H9 (cell line): ENCODE results near the gene PFDN4. TPM values are rescaled to one million over a fixed set of nuclear protein-coding genes. Genes with fewer than 3 reads are reported as not detected.

Experiments
- DNase-seq: peaks from one replicate; pipeline ENCODE4 v3.0.0-alpha.2; 2017
- H2AFZ ChIP-seq: one replicate; pipeline ENCODE4 v1.6.1; 2013; ENCODE audit warnings: mild to moderate bottlenecking, low read length, control low read depth, moderate library complexity
- H2AK5ac ChIP-seq: 2 replicates; pipeline ENCODE4 v1.6.1; 2013; ENCODE audit warnings: low read length, control low read depth, mixed read lengths; ENCODE audit not compliant: insufficient read length
- H2BK120ac ChIP-seq: one replicate; pipeline ENCODE4 v1.6.1; 2013; ENCODE audit warnings: low read depth, mild to moderate bottlenecking, low read length, control low read depth, inconsistent platforms; ENCODE audit not compliant: poor library complexity, severe bottlenecking
- H2BK12ac ChIP-seq: 2 replicates; pipeline ENCODE4 v1.6.1; 2013; ENCODE audit warnings: low read length, control low read depth, mixed read lengths, low read depth; ENCODE audit not compliant: insufficient read length
- H2BK15ac ChIP-seq: 2 replicates; pipeline ENCODE4 v1.6.1; 2013; ENCODE audit warnings: low read depth, low read length, control low read depth
- H2BK20ac ChIP-seq: one replicate; pipeline ENCODE4 v1.6.1; 2013; ENCODE audit warnings: low read depth, mild to moderate bottlenecking, low read length, control low read depth, inconsistent platforms; ENCODE audit not compliant: poor library complexity, severe bottlenecking
- H2BK5ac ChIP-seq: 2 replicates; pipeline ENCODE4 v1.6.1; 2013; ENCODE audit warnings: low read length, control low read depth, mixed read lengths; ENCODE audit not compliant: insufficient read length
- H3K14ac ChIP-seq: 2 replicates; pipeline ENCODE4 v1.6.1; 2013; ENCODE audit warnings: low read length, control low read depth; ENCODE audit not compliant: insufficient read depth
- H3K18ac ChIP-seq: 2 replicates; pipeline ENCODE4 v1.6.1; 2013; ENCODE audit warnings: low read depth, mild to moderate bottlenecking, mixed read lengths, low read length, control low read depth; ENCODE audit not compliant: insufficient read length
- H3K23ac ChIP-seq: 2 replicates; pipeline ENCODE4 v1.6.1; 2013; ENCODE audit warnings: low read length, control low read depth, mixed read lengths, low read depth; ENCODE audit not compliant: insufficient read length
- H3K23me2 ChIP-seq: 2 replicates; pipeline ENCODE4 v1.6.1; 2013; ENCODE audit warnings: low read depth, mild to moderate bottlenecking, mixed read lengths, low read length, control low read depth; ENCODE audit not compliant: insufficient read length, poor library complexity, severe bottlenecking
- H3K27ac ChIP-seq: 2 replicates; pipeline ENCODE4 v1.5.1; 2013; ENCODE audit warnings: low read length, control low read depth, mixed read lengths, low read depth; ENCODE audit not compliant: insufficient read length
- H3K27me3 ChIP-seq: 2 replicates; pipeline ENCODE4 v1.6.1; 2013; ENCODE audit warnings: low read length, control low read depth, inconsistent platforms; ENCODE audit not compliant: insufficient read depth
- H3K4ac ChIP-seq: 2 replicates; pipeline ENCODE4 v1.6.1; 2013; ENCODE audit warnings: low read depth, mild to moderate bottlenecking, control low read depth, inconsistent platforms, low read length, moderate library complexity
- H3K4me1 ChIP-seq: 2 replicates; pipeline ENCODE4 v1.6.1; 2013; ENCODE audit warnings: low read length, control low read depth, inconsistent platforms; ENCODE audit not compliant: insufficient read depth
- H3K4me2 ChIP-seq: 2 replicates; pipeline ENCODE4 v1.6.1; 2013; ENCODE audit warnings: low read length, control low read depth, mixed read lengths; ENCODE audit not compliant: insufficient read length, insufficient read depth
- H3K56ac ChIP-seq: 2 replicates; pipeline ENCODE4 v1.6.1; 2013; ENCODE audit warnings: low read depth, mild to moderate bottlenecking, mixed read lengths, low read length, control low read depth; ENCODE audit not compliant: insufficient read length
- H3K79me1 ChIP-seq: 2 replicates; pipeline ENCODE4 v1.6.1; 2013; ENCODE audit warnings: low read depth, mild to moderate bottlenecking, moderate library complexity, low read length, control low read depth, inconsistent platforms; ENCODE audit not compliant: insufficient read depth, poor library complexity, severe bottlenecking
- H3K79me2 ChIP-seq: 2 replicates; pipeline ENCODE4 v1.6.1; 2013; ENCODE audit warnings: low read length, control low read depth, inconsistent platforms; ENCODE audit not compliant: insufficient read depth
- H3K9ac ChIP-seq: 2 replicates; pipeline ENCODE4 v1.6.1; 2013; ENCODE audit warnings: low read length, control low read depth, mixed read lengths; ENCODE audit not compliant: insufficient read length; ENCODE audit errors: extremely low read depth
- H3K9me3 ChIP-seq: one replicate; pipeline ENCODE4 v1.6.1; 2013; ENCODE audit warnings: low read depth, low read length, inconsistent platforms; ENCODE audit not compliant: control insufficient read depth
- H3T11ph ChIP-seq: one replicate; pipeline ENCODE4 v1.6.1; 2013; ENCODE audit warnings: mild to moderate bottlenecking, low read length, control low read depth, inconsistent platforms
- H4K20me1 ChIP-seq: one replicate; pipeline ENCODE4 v1.6.1; 2013; ENCODE audit not compliant: control insufficient read depth, insufficient read length, insufficient read depth
- H4K5ac ChIP-seq: 2 replicates; pipeline ENCODE4 v1.6.1; 2013; ENCODE audit warnings: low read depth, mild to moderate bottlenecking, mixed read lengths, low read length, control low read depth; ENCODE audit not compliant: insufficient read length
- H4K8ac ChIP-seq: replicated peaks from 2 replicates; pipeline ENCODE4 v1.6.1; 2013; ENCODE audit warnings: low read length, control low read depth, mixed read lengths, low read depth; ENCODE audit not compliant: insufficient read length
- H4K91ac ChIP-seq: 2 replicates; pipeline ENCODE4 v1.6.1; 2013; ENCODE audit warnings: low read depth, mild to moderate bottlenecking, moderate library complexity, mixed read lengths, low read length, control low read depth; ENCODE audit not compliant: insufficient read length
- H3K27ac Mint-ChIP-seq, 3 experiments: 2 replicates in 2 of 3; 3 replicates in 1 of 3; pipeline ENCODE4 v1.8.0; 2020 to 2021; ENCODE audit warnings: mixed read lengths in 3 of 3, mild to moderate bottlenecking in 1 of 3, moderate library complexity in 1 of 3
- H3K27me3 Mint-ChIP-seq: 2 replicates; pipeline ENCODE4 v1.8.0; 2021; ENCODE audit warnings: low read depth, mild to moderate bottlenecking, moderate library complexity, mixed read lengths
- H3K36me3 Mint-ChIP-seq, 3 experiments: 2 replicates in 2 of 3; 3 replicates in 1 of 3; pipeline ENCODE4 v1.8.0; 2020 to 2021; ENCODE audit warnings: low read depth in 3 of 3, mixed read lengths in 3 of 3; ENCODE audit not compliant: insufficient read depth in 1 of 3
- H3K4me1 Mint-ChIP-seq, 2 experiments: 2 replicates each; pipeline ENCODE4 v1.8.0; 2020; ENCODE audit warnings: mixed read lengths in 2 of 2
- H3K4me3 Mint-ChIP-seq, 2 experiments: 2 replicates in 1 of 2; 3 replicates in 1 of 2; pipeline ENCODE4 v1.8.0; 2020 to 2021; ENCODE audit warnings: mild to moderate bottlenecking in 2 of 2, mixed read lengths in 2 of 2, moderate library complexity in 1 of 2
- H3K9me3 Mint-ChIP-seq, 2 experiments: 2 replicates in 1 of 2; 3 replicates in 1 of 2; pipeline ENCODE4 v1.8.0; 2020; ENCODE audit warnings: mild to moderate bottlenecking in 2 of 2, mixed read lengths in 2 of 2, moderate library complexity in 1 of 2
- CTCF ChIP-seq: fragments of 200-600 bp; sonication (generic); conservative IDR thresholded peaks from 3 replicates; pipeline ENCODE4 v1.8.0; 2021; ENCODE audit warnings: antibody characterized with exemption, mild to moderate bottlenecking
- WGBS: extraction: QIAGEN DNeasy Blood & Tissue Kit; methylation state at CpG from one replicate; pipeline ENCODE4 v1.1.7; 2013; ENCODE audit warnings: missing lambda C conversion rate, low lambda C conversion rate, mixed read lengths; ENCODE audit not compliant: insufficient read length; ENCODE audit errors: extremely low coverage; 5-methylcytosine and 5-hydroxymethylcytosine counted together
- total RNA-seq: library from RNA; stranded (reverse); gene quantifications from 2 replicates; pipeline ENCODE4 v1.2.1, GENCODE V29; 2021

PFDN4 gene
- total RNA-seq, 1 experiment from 2014 or later: 73.6 TPM

DNA sequence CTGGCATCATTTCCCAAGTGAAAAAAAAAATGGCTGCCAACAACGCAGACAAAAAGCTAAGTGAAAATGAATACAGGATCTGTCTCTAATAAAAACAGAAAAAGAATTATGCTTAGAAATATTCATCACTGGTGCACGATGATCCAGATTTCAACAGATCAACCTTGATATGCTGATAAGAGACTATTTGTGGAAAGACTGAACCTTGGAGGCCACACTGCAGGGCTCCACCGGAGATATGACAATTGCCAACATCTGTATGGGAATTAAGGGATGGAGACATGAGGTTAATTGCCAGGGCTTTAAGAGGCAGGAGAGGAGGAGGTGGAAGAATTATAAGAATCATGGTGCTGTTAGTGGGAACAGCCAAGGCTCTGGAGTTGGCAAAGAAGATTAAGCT, 48.3 kb downstream of the PFDN4 start:
- Mint-ChIP-seq H3K4me1 (peaks cover 6 to 12% of the 10 kb centered on the region in 2 experiments), H3K27ac (peak overlapping the region in 1 of 3 experiments; percentile 8; a peak in 1 of 7 replicates), H3K27me3 (no peaks in the 10 kb centered on the region), H3K4me3 (no peak overlapping the region), H3K36me3 (0 out of 7 replicates have a peak, but pooled peaks cover 0 to 2% (median 0%) of the 10 kb centered on the region in 3 experiments), H3K9me3 (peaks cover 0 to under 1% of the 10 kb centered on the region in 2 experiments; a peak in 2 of 5 replicates)
- no peak for TF ChIP-seq CTCF
- Histone ChIP-seq H3T11ph (no peak overlapping the region), H4K20me1 (no peaks in the 10 kb centered on the region), H3K14ac (no peak overlapping the region), H2BK12ac (no peak overlapping the region), H3K56ac (no peak overlapping the region), H3K23ac (no peak overlapping the region), H3K79me1 (no peaks in the 10 kb centered on the region), H3K4me1 (no peaks in the 10 kb centered on the region), H3K79me2 (no peaks in the 10 kb centered on the region), H3K27me3 (no peaks in the 10 kb centered on the region), H3K18ac (no peak overlapping the region), H2BK20ac (no peak overlapping the region), H2AFZ (no peak overlapping the region), H3K4me2 (no peak overlapping the region), H3K27ac (no peak overlapping the region), H4K91ac (no peak overlapping the region), H2AK5ac (no peak overlapping the region), H4K5ac (no peak overlapping the region), H3K4ac (no peak overlapping the region), H2BK5ac (no peak overlapping the region), H3K9me3 (no peaks in the 10 kb centered on the region), H2BK15ac (no peak overlapping the region), H3K23me2 (no peaks in the 10 kb centered on the region), H4K8ac (no peak overlapping the region), H3K9ac (no peak overlapping the region), H2BK120ac (no peak overlapping the region)
- WGBS: no CpG with 5 or more reads among the region's 3 CpGs
- no peak for DNase-seq
